ENCODE data around the gene TMEM109.

The TMEM109 gene

DNA sequence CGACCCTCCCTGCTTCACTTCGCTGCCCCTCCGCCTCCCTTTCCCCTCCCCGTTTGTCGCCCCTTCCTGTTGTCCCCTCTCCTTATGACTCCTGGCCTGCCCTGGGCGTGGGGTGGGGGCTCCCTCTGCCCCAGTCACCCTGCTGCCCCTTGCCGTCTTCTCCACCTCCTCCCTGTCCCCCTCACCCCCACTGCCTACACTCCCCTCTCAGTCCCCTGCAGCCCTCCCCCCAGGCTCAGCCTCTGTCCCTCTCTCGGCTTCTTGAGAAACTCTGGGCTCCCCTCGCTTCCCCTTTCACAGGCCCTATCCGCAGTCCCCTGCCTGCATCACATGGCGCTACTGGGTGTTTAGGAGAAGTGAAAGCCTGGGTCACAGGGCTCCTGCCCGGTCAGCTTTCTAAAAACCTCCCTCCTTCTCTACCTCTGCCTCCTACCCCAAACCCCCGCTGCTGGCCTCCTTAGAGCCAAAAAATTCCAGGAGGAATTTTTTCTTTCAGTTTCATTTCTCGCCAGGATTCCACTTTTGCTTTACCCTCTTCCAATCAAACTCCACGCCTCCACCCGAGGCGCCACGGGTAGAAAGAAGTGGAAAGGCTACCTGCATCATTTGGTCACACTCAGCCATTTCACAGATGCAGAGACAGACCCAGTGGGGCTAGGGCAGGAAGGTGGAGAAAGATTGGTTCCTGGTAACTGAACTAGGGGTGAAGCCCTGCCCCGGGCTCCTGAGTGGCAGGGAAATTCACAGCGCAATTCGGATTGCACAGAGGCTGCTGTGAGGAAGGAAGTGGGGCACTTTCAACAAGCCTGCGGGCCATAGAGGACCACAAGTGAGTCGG, 38.2 kb downstream of the TMEM109 start, which contains the start of gene SLC15A3:
TSS of gene SLC15A3 (minus strand) at position 273 of the 838 bp plus-strand sequence. CDS start 625 bp downstream, outside the sequence.
- DNase-seq (ENCODE audit: low read depth, low spot score) = no peak
- H3K4me3 ChIP-seq (ENCODE audit: low read length) = no peak within 1 kb of the TSS

DNA sequence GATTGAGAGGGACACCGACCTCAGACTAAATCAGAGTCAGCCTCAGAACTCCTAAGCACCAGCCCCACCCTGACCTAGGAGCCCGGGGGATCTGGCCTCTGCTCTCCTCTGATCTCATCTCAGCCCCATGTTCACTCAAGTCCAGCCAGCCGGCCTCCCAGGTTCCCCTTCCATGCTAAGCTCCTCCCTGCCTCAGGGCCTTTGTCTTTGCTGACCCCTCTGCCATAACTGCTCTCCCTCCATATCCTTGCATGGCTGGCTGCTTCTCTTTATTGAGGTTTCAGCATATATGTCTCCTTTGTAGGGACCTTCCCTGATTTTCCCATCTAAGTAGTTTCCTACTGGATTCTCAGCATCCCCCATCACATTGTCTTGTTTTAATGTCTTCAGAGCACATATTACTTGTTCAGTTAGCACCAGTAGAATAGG, 38.8 kb downstream of the TMEM109 start:
- no peak overlapping the region for H3K4me3 ChIP-seq (ENCODE audit: low read length)
- DNase-seq (ENCODE audit: low read depth, low spot score) = no peak

DNA sequence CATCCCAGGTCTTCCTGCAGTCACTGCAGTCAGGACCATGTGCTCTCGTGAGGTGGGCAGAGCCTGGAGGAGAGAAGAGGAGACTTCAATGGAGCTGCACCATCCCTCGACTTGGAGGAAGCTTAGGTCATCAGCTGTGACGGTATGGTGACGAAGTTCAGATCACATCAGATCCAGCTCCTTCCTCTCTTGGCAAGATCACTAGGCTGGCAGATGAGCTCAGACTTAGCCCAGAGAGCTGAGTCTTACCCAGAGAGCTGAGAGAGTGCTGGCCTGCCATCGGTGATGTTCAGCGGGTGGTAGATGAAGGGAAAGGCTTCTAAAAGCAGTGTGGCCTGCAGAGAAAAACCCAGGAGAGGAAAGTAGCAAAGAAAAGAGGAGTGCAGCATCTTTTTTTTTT, 39.8 kb downstream of the TMEM109 start:
- no peak for DNase-seq (ENCODE audit: low read depth, low spot score)
- no peak overlapping the region for H3K4me3 ChIP-seq (ENCODE audit: low read length)

DNA sequence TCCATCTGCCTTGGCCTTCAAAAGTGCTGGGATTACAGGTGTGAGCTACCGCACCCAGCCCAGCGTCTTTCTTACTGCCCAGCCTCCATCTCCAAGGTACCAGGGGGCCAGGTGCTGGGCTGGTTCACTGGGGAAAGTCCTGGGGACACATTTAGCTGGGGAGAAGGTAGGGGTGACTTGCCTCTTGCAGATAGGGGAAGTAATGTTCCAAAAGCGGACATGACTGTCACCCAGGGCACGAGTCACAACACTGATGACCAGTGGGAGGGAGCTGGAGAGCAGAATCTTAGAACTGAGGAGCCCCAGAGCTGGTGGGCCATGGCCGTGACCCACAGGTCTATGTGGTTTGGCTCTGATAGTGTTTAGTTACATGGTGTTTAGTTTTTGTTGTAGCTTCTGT, 40.5 kb downstream of the TMEM109 start:
- DNase-seq (ENCODE audit: low read depth, low spot score) = no peak
- no peak overlapping the region for H3K4me3 ChIP-seq (ENCODE audit: low read length)

DNA sequence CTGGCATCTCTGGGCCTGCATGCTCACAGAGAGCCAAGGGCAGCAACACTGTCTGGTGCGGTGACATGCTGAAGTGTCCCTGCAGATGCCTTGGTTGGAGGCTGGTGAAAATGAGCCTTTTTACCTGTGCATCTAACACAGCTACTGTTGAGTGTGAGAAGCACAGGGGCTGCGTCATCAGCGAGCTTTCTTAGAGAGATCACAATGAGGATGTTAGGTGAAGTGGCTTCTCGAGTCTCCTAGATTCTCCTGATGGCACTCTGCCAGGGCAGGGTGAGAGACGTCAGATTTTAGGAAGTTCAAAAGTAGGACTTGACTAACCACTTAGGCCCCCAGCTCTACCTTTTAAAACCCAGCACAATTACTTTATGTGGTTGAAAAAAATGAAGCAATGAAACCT, 41.6 kb downstream of the TMEM109 start:
- no peak overlapping the region for H3K4me3 ChIP-seq (ENCODE audit: low read length)
- DNase-seq (ENCODE audit: low read depth, low spot score) = no peak

DNA sequence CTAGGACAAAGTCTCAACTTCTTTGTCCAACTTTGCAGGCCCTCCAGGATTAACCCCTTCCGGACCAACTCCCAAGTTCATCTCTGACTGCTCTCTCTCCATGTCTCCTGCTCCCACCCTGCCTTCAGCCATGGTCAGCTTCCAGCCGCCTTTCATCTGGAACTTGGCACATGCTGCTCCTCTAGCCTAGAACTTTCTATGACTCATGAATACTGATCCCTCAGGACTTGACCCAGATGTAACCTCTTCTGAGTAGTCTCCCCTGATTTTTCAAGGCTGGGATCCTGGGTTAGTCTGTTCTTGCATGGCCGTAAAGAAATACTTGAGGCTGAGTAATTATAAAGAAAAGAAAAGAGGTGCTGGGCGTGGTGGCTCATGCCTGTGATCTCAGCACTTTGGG, 43.2 kb downstream of the TMEM109 start:
- no peak overlapping the region for H3K4me3 ChIP-seq (ENCODE audit: low read length)
- DNase-seq (ENCODE audit: low read depth, low spot score) = no peak

DNA sequence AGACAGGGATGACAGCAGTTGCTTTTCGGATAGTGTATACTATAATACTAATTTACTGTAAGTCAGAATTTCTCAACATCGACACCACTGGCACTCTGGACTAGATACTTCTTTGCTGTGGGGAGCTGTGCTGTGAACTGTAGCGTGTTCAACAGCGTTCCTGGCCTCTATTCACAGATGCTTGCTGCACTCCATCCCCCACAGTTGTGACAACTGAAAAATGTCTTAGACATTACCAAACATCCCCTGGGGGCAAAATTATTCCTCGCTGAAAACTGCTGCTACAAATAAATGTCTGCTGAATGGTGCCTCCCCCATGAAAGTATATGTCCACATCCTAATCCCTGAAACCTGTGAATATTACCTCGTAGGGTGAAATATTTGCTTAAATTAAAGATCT, 45.5 kb downstream of the TMEM109 start:
- H3K4me3 ChIP-seq (ENCODE audit: low read length) = no peak overlapping the region
- no peak for DNase-seq (ENCODE audit: low read depth, low spot score)

DNA sequence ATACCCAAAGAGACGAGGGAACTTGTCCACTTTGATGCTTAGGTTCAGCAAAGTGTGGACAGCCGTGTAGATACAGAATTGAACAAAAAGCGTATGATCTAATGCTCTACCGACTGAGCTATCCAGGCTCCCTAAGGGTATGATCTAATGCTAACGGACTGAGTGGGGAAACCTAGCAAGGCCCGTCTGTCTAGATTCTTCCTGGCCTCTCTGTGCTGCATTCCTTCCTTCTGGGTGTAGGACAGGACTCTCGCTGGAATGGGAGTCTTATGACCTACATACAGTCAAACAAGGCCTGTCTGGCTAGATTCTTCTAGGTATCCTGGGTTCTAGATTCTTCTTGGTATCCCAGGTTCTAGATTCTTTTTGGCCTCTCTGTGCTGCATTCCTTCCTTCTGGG, 46.4 kb downstream of the TMEM109 start:
- DNase-seq (ENCODE audit: low read depth, low spot score) = no peak
- no peak overlapping the region for H3K4me3 ChIP-seq (ENCODE audit: low read length)

DNA sequence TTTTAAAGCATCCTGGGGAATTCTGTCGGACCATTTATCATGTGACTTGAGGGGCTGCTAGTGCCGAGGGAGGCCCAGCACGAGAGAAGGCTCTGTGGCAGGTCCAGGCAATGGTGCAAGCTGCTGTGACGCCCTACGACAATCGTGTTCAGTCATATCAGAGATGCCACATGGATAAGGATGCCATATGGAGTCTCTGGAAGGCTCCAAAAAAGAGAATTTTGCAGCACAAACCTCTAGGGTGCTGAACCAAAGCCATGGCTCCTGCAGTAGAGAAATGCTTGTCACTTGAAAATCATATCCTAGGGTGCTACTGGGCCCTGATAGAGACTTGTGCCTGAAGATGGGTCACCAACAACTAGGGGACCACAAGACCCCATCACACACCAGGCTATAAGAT, 50.8 kb downstream of the TMEM109 start:
- DNase-seq (ENCODE audit: low read depth, low spot score) = no peak

DNA sequence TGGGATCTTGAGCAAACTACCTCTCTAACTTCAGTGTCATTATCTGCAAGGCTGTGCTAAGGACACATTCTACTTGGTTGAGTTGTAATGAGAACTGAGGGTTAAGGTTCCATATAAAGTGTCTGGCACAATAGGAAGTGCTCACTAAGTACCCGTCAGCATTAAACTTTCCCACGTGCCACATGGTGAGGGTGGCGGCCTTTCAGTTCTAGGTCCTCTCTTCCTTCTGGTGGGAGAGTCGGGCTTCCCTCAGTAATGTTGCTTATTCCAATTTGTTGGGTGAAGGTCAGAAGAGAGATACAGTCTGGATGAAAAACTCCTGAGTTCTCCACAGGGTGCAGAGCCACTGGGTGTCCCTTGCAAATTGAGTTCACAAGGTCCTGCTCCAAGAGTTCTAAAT, 52.9 kb downstream of the TMEM109 start:
- no peak for DNase-seq (ENCODE audit: low read depth, low spot score)
- no peak overlapping the region for H3K4me3 ChIP-seq (ENCODE audit: low read length)

More for the DNA sequence above, 50.8 kb downstream of the TMEM109 start:
- H3K4me3 ChIP-seq (ENCODE audit: low read length) = no peak overlapping the region

DNA sequence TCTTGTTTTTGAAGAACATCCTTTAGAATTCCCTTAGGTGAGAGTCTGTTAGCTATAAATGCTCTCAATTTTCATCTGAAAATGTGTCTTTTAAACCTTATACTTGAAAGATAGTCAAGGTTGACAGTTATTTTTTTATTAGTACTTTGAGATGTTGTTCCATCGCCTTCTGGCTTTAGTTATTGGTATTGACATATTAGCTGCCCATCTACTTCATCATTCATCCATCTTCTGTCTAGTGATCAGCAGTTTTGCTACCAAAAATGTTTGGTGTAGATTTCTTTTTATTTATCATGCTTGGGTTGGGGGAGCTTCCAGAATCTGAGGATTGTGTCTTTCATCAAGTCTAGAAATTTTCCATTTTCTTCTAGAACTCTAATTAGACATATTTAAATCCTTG, 54.3 kb downstream of the TMEM109 start:
- no peak for DNase-seq (ENCODE audit: low read depth, low spot score)
- H3K4me3 ChIP-seq (ENCODE audit: low read length) = no peak overlapping the region

DNA sequence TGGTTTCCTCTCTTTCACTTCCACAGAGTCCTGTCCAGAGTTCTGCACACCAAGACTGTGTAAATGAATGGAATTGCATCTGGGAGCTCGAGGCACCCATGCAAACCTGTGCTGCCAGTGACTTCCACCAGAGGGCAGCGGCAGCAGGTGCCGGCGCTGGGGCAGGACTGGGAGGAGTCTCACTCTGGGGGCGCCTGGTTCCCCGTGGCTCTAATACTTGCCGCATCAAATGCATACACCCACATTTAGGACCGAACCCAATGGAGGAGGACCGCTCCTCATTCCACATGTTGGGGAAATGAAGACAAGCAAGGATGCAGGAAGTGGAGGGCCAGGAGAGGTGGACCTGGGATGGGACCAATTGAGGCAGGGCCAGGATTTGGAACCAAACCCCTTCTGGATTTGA, 56.4 kb downstream of the TMEM109 start:
- DNase-seq (ENCODE audit: low read depth, low spot score) = peak; percentile 58
- no peak overlapping the region for H3K4me3 ChIP-seq (ENCODE audit: low read length)

DNA sequence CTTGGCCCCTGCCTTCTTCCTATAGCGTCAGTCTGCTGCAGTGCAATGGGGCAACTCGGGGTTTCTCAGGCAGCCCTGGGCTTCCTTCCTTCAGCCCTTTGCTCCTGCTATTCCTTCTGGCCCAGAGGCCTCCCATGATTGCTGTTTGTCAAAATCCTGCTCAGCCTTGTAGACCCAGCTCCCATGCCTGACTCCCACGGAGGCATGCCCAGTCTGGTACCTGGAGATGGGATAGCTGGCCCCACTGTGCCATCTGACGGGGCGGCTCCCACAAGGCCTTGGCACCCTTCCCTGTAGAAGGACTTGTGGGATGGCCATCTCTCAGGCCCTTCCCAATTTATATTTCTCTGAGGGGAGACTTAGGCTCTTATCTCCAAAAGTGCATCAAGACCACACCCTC, 56.9 kb downstream of the TMEM109 start:
- H3K4me3 ChIP-seq (ENCODE audit: low read length) = peak overlapping the region; percentile 67
- DNase-seq (ENCODE audit: low read depth, low spot score) = no peak

DNA sequence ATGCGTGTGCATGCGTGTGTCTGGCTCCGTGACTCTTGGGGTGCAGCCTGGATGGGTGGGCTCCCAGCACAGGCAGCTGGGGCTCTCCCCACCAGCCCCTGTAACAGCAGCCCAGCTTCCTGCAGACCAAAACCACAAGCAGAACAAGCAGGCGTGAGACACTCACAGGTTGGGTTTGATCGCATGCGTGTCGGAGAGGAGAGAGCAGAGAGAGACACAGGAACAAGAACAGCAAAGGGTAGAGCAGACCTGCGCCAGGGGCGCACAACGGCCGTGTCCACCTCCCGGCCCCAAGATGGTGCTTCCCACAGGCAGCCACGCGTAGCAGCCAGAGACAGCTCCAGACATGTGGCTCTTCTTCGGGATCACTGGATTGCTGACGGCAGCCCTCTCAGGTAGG, 57.6 kb downstream of the TMEM109 start, which contains the start of gene CD6:
TSS of gene CD6 (plus strand) at position 161 of the 400 bp plus-strand sequence. CDS start at position 347, 186 bp downstream.
- peak; percentile 87 for DNase-seq (ENCODE audit: low read depth, low spot score)

DNA sequence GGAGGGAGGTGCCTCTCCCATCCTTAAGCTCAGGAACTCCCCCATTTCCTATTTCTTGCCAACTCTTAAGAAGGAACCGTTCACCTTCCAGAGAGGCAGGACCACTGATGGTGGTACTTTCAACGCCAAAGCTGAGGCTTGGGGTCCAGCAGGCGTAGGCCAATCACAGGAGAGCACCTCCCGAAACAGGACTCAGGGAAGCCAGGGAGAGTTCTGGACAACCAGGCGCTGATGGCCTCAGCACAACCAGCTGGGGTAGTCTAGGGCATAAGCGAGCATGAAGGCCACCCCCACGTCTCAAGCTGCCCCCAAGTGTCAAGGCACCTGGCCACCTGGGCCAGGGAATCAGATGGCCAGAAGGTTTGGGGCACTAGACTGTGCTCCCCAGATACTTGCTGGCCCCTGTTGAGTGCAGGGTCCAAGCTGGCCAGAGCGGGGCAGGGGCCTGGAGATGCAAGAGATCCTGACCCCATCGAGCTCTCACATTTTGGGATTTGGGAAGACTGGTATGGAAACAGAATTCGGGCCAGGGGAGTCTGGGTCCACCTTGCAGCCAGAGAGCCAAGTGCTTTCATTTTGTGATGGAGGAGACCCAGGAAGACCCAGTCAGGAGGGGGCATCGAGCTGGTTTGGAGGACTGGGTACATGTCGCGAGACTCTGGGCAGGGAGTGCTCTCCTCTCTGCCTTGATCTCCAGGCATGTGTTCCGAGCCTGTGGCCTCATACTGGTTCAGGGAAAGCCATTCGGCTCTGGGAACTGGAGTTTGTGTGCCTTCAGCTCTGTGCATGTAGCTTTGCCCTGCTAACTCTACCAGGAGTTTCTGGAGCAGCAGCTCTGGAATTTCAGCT, 58.4 kb downstream of the TMEM109 start:
- peak overlapping the region; percentile 67 for H3K4me3 ChIP-seq (ENCODE audit: low read length)
- DNase-seq (ENCODE audit: low read depth, low spot score) = no peak

More for the DNA sequence above, 57.6 kb downstream of the TMEM109 start, which contains the start of gene CD6:
- H3K4me3 ChIP-seq (ENCODE audit: low read length) = peak within 1 kb of the TSS; percentile 67

All from Jurkat, Clone E6-1 (cell line).